GM19043 (cell line): ENCODE results near the gene ATP6V0E2.
"Not testable (repeated sequence)": the region's sequence is repeated elsewhere in the genome, so short reads cannot be mapped to it uniquely, and the experiment has no call there.

Source experiments
- ATAC-seq: cut with Tn5 transposase; IDR thresholded peaks from one replicate; pipeline ENCODE4 v1.9.1; 2021; ENCODE audit warnings: low read depth; ENCODE audit not compliant: unreplicated experiment

Gene ATP6V0E2

GRCh38 chr7:149907776-149908376 lies 34.1 kb downstream of the ATP6V0E2 start:
- not testable (repeated sequence) for ATAC-seq

- ATAC-seq = not testable (repeated sequence)
These were observed 36.5 kb downstream of the ATP6V0E2 start for GRCh38 chr7:149910219-149910618.

GRCh38 chr7:149912126-149912525 lies 38.4 kb downstream of the ATP6V0E2 start:
- ATAC-seq = not testable (repeated sequence)

- not testable (repeated sequence) for ATAC-seq
These were observed 52.6 kb downstream of the ATP6V0E2 start for GRCh38 chr7:149926414-149926813.
